Eye (tissue), 1 donor: ENCODE data around the gene CD59.
"Not testable (repeated sequence)": the region's sequence is repeated elsewhere in the genome, so short reads cannot be mapped to it uniquely, and the experiment has no call there.

ENCODE experiments used
- DNase-seq: peaks from one replicate; pipeline ENCODE4 v3.0.0-alpha.2; 2015

CD59 gene

DNA sequence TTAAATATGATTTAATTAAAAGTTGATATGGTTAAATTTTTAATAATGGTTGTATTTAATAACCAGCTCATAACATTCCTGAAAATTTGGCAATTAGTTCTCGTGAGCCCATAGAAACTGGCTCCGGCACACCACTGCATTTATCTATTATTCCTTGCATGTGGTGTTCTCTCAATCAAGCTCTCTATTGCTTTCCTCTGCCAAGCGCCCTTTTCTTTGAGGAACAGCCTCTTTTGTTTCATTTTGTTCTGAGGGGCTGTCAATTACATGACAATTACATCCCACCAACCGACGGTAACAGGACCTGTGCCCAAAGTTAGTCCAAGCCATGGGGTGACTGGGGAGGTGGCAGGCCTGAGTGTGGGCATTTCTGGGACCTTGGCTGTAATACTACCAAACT is 43.7 kb downstream of the CD59 start:
- no peak for DNase-seq

DNA sequence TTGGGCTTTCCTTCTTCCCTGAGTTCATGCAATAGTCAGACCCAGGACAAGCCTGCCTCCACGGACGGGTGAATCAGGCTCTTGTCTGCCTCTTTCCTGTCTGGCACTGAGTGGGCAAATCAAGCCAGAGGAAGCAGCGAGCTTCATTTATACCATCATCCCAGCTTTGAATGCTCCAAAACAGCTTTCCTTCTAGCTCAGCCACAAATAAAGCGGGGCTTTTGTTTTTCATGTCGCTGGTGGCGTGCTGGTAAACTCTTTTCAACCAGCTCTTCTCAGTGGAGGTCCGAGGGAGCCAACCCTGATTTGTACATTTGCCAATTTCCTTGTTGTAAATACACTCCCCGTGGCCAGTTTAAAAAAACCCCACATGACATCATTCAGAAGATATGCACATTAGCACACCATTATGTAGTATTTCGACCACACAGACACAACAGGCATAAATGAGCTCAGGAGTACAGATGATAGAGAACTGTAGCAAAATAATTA is 44.2 kb downstream of the CD59 start:
- DNase-seq = peak; percentile 81

DNA sequence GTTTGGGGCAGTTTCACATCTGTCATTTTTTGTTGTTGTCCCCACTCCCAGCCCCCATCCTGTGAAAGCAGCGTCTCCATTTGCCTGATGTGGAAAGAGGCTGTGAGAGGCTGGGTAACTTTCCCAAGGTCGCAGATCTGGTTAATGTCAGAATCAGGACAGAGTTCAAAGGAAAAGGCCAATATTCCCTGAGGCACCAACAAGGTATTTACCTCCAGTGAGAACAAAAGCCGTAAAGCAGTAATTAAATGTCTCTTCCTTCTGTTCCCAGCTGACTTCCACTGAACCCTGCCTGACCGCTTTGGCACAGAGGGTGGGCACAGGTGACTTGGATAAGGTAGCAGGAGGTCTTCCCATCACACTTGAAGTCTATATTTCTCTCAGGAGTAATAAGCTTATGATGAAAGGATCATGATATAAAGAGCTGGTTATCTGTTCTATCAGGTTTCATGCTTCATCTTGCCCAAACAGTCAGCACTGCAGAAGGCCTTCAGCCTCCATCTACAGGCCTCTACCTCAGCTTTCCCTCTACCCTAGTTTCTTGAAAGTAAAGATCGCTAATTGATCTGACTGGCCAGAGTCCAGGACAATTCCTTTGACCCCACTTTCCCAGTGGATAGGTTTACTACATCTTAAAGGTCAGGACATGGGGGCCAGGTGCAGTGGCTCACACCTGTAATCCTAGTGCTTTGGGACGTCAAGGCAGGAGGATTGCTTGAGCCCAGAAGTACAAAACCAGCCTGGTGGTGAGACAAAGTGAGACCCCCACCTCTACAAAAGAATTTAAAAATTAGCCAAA is 45.0 kb downstream of the CD59 start:
- no peak for DNase-seq

DNA sequence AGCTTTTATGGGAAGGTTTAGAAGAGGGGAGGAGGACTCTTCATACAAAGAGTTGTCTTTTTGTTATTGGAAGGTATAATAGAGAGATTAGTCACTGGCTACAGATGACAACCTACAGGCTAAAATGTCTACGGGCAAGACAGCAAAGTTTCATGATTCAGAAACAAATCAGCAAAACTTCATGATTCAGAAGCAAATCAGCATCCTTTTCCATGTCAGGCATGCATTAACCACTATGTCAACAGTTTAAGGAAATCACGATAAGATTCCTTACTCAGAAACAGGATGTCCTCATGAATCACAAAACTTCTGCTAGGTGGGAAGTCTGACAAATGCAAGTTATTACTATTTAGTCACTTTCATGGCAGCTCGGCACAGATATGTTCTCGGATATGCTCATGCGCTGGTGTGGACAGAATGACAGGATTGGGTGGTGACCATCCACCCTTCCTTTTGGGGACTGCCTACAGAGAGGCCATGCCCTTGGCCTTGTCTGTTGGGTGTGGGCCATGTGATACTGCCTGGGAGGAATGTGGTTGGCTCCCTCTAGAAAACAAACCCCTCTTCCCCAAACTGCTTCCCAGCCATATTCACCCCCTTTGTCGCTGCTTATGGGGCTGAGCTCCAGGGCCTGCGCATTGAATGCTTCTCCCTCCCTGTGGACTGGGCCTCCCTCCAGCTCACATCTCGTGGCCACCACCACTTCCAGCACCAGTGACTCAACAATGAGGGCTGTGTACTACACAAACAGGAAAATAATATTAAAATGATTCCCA is 45.7 kb downstream of the CD59 start:
- DNase-seq = no peak

DNA sequence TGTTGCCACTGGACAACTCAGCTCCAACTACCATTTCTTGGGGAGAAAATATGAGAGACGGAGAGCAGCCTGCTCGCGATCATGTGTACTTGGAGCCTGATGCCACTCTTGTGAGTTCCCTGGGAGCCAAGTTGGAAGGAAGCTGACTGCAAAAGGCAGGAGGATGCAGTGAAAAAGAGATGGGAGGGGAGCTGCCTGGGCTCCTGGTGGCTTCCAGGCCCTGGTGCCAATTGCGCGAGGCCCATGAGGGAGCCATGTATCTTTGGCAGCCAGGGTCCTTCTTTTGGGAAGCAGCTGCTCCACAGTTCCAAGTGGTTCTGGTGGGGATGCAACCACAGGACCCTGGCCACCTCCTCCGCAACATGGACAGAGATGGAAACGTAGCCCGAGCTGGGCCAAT is 46.7 kb downstream of the CD59 start:
- no peak for DNase-seq

DNA sequence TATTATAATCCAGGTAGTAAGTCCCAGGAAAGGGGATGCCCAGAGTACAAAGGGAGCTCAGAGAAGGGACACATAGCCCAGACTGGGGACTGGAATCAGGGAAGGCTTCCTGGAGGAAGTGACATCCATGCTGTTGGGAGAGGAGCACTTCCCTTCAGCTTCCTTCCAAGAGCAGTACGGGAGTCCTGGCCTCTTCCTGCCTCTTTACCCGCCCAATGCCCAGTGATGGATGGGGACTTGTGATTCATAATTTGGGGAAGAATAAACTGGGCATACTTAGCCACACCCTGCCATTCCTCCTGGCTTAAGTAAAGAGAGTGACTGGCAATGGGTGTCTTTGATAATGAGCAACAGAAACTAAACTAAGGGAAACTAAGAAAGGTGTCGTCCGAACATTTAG is 47.1 kb downstream of the CD59 start:
- DNase-seq = no peak

DNA sequence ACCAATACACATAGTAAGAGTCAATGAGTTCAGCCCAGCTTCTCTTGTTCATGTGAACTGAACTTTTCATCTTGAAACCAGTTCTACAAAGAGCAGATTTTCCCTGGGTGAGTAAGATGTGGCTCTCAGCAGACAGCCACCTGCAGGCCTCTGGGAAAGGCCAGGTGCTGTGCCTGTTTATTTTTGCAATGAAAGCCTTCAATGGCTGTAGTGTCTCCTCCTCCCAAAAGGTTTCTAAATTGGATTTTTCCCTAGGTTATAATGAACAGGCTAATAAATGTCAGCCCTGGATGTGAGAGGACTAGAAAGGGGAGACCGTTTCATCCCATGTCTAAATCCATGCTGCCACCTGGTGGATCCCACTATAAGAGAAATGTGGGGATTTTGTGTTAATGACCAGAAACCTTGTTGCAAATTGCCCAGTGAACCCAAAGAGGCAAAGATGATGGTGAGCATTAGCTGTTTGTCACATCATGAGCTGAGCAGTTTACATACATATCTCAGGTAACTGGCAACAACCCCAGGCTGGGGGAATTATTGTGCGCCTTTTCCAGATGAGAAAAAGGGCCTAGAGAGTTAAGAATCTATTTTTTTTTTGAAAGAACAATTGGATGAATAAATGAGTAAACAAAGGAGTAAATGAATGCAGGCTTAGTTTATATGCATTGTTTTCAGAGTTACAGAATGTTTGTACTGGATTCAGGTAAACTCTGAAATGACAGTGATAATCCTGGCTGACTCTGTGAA is 48.3 kb downstream of the CD59 start:
- peak; percentile 87 for DNase-seq

DNA sequence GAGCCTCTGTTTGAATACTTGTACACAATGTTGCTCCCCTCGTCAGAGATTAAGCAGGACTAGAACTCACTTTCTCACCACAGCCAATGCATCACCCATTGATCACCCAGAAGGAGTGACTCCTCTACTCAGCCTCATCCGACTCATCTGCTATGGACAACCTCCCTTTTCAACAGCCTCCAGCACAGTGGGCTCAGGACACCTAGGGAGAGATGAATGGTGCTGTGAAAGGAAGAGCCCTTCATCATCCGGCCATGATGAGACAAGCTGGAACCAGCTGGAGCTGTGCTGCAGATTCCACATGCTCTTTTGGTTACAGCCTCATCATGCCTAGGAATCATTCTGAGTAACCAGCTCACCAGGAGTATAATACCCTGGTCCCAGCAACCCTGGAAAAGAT is 51.1 kb downstream of the CD59 start:
- DNase-seq = no peak

DNA sequence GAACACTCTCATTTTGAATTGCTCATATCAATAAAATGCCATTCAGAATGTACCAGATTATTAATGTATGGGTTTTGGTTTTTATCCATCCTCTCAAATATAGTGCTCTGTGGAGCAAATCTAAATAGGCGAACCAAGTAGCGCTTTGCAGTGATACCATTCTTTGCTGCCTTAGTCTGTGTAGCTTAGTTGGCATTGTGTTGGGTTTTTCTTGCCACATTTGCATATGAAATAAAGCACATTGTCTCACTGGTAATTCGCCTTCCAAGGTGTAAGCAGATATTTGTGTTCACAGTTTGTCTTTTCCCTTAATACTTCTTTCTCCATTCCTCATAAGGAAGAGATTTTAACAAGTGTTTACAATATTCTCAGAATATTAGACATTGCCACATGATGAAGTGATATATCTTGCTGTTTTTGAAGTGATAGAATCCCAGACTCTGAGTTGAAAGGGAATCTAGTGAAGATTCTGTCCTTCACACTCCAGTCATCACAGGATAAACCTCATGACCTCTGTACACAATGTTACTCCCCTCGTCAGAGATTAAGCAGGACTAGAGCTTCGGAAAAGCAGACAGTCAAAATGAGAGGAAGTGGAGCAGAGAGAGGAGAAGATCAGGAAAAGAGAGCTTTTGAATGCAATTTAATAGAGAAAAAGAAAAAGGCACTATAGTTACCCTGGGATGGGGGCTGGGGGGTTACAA is 52.1 kb downstream of the CD59 start:
- no peak for DNase-seq

DNA sequence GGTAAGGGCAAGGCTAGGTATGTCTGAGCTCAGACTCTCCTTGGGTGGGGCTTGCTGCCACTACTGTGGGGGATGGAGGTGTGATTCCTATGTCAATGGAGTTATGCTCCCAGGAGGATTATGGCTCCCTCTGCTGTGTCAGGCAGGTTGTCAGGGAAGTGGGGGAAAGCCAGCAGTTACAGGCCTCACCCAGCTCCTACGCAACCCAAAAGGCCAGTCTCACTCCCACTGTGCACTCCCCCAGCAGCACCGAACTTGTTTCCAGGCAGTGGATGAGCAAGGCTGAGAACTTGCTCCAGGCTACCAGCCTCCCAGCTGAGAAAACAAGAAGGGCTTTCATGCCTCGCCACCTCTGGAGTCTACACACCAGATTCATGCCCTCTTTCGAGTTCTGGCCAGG is 53.8 kb downstream of the CD59 start:
- DNase-seq = no peak

DNA sequence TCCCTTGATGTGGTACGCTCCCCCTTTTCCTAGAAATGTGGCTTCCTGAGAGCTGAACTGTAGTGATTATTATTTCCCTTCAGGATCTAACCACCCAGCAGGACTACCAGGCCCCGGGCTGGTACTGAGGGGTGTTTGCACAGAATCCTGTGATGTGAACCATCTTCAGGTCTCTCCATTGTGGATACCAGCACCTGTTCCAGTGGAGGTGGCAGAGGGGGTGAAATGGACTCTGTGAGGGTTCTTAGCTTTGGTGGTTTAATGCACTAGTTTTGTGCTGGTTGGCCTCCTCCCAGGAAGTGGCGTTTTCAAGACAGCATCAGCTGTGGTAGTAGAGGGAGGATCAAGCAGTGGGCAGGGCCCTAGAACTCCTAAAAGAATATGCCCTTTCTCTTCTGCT is 54.2 kb downstream of the CD59 start:
- DNase-seq = no peak

DNA sequence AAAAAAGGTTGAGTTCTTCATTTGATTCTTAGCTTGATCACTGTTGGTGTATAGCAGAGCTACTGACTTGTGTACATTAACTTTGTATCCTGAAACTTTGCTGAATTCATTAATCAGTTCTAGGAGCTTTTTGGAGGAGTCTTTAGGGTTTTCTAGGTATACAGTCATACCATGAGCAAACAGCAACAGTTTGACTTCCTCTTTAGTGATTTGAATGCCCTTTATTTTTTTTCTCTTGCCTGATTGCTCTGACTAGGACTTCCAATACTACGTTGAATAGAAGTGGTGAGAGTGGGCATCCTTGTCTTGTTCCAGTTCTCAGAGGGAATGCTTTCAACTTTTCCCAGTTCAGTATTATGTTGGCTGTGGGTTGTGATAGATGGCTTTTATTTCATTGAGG is 57.6 kb downstream of the CD59 start:
- DNase-seq = not testable (repeated sequence)

DNA sequence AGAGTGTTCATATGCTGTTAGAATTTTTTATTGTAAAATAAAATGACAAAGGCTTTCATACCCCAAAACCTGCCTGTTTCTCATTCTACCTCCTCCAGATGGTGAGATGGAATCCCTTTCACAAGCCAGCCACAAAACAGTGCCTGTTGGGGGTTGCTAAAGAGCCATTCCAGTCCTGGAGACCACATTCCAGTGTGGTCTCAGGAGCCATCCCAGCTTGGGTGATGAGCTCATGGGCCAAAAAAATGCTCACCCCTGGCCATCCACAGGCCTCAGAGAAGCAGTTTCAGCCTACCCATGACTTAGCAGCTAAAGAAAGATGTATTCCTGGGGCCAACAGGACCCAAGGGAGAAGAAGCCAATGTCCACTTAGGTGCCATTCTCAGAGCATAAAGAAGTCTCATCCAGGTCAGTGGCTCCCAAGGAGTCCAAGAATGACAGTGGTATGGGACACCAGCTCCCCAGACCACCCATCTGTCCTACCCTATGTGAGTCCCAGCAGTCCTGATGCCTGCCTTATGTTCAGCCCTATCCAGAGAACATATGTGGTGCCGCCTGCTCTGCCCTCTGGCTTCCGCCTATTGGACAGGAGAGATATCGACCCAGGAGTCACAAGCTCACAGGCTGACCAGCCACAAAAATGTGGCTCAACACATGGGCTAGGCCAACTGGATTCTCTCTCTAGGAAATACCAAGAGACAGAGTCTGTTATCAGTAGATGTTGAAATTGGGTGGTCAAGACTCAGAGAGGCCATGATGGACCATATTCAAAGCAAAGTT is 62.0 kb downstream of the CD59 start:
- DNase-seq = no peak

DNA sequence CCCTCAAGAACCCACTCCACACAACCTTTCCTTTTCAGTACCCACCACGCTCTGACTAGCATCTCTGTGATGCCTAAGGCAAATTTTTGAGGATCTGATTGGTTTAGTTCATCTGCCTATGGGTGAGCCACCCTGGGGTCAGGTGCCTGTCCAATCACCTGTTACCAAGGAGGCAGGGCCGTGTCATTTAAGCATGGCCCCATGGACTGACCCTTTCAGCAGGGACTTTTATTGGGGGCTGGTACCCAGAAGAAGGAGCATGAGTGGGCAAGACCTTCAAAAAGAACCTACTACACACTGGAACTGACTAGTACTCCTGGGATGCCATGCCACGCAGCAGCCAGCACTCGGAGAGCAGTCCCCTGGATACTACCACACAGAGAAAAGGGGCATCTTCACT is 64.0 kb downstream of the CD59 start:
- DNase-seq = no peak

DNA sequence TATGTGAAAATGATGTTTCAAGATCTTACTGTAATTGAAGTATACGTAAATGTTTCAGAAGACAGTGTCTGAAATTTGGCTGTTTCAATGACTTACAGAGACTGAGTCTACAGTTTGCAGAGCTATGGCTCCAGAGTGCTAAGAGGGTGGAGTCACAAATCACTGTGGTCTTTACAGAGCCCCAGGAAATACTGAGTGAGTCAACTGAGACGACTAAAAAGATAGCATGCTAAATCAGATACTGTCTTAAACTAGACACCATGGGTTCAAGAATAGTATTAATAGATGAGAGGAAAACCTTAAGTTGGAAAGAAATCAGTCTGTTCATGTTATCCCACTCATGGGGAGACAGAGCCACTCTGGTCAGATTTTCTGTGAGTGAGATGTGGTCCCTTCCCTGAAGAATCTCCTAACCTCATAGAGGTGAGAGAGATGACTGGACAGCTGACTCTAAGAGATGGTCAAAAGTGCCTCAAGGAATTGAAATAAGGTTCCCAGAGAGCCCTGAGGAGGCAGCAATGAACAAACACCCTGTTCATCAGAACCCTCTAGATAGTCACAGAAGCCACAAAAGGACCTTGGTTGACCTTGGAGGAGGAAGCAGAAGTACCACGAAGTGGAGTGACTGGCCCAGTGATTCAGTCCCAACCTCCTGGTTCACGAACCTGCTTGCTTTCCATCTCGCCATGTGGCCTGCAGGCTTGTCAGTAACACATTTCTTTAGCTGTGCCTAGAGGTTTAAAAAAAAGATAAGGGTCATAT is 65.8 kb downstream of the CD59 start:
- no peak for DNase-seq

DNA sequence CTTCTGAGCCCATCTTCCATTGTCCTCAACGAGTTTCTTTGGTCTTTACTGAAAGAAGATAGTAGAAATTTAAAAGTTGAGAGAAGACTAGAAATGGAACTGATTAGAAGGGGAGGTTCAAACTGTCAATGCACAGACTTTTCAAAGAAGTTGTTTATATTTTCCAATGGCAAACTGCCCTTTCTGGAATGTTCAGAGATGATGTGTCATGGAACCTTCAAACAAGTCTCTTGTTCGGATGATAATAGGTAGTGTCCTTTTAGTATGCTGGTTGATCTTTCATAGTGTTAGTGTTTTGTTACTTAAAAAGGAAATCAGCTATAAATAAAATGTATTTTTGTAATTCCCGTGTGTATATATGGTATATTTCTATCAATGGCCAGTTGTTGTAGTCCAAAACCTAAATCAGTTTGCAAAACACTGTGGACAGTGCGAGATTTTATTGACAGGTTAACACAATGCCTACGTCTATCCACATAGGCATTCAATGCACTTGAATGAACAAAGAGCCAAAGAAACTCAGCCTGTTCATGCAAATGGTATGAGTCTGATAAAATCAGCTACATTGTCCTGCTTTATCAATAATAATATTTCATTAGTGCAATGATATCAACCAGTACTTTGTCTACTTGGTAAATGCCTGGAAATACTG is 66.5 kb downstream of the CD59 start:
- no peak for DNase-seq

DNA sequence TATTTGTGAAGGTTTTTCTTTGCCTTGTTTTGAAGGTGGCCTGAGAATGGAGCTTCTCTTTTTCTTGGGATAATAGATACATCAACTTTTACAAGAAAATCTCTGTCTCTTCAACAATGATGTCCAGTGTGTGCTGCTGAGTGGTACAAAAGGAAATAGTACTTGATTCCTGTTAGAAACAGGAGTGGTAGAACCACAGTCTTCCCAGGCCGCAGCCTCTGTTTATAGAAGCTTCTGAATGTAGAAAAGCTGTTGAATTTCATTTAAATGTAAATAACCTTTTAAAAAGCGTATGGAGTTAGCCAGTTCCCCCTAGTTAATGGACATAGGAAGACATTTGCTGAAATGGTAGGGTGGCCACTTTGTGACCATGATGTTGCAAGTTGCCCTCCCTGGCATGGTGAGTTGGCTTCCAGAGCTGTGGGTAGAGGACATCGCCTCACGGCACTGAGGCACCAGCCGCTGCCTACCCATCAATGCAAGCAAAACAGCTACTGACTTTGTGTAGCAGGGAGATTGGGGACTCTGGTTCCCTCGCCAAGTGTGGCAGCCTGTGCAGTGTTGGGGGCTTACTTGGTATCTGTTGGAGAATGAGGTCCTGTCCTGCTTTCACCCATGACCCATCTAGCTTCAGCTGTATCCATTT is 67.1 kb downstream of the CD59 start:
- DNase-seq = no peak

DNA sequence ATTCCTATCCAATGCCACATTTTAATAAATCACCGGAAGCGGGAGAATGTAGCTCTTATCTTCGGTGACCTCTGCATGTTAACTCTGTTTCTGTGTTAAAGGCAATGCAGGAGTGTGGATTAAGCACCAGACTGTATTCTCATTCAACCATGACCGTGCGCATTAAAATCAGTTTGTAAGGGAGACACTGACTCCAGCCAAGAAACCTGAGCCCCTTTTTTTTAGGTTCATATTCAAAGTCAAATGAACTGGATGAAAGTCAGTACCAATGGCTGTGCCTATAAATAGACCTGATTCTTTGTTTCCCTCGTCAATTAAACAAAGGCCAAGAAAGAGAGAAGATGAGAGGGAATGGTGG is 67.8 kb downstream of the CD59 start:
- no peak for DNase-seq

DNA sequence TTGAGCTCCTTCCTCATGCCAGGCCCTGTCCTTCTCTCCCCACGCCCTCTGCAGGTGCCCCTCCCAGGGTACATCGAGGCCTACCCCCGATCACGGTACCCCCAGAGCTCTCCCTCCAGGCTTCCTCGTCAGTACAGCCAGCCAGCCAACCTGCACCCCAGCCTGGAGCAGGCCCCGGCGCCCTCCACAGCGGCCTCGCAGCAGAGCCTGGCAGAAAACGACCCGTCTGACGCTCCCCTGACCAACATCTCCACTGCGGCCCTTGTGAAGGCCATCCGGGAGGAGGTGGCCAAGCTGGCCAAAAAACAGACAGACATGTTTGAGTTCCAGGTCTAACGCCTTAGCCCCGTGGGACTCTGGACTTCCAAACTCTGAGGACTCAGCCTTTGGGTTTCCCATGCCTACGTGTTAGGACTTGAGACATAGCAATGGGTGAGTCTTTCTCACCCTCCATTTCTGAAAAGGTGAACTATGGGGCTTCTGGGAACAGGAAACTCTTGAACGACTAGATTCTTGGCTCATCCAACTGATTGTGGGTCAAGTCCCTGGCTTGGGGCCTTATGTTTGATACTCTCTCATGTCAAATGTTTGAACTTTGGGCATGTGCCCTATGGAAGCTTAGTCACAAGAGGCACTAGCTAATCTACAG is 68.3 kb downstream of the CD59 start:
- DNase-seq = no peak
